C4-2B (cell line): ENCODE measurements around the gene FBXO21.

ENCODE experiments used
- CTCF ChIP-seq: fragments of 450-650 bp; conservative IDR thresholded peaks from 2 replicates; pipeline ENCODE4 v1.5.1; 2017; ENCODE audit warnings: mild to moderate bottlenecking
- ZFX ChIP-seq: fragments of 450-650 bp; IDR thresholded peaks from 2 replicates; pipeline ENCODE4 v1.6.1; 2017

DNA sequence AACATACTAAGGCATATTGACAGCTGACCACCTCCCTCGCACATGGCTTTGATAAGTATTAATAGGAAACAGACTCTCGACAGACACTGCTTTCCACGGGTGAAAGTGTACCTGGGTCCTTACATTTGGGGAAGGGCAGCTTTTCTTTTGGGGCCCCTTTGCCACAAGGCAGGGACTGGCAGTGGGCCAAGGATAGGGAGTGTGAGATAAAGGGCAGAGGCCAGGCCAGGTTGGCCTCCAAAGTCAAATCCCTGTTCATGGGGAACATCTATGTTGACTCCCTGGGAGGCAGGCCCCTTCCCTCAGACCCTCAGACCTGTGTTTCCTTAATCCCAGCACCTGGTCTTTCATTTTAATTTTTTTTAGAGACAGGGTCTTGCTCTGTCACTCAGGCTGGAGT lies 19.4 kb upstream of the FBXO21 start:
- no peak for TF ChIP-seq CTCF
- no peak for TF ChIP-seq ZFX
